GM23248 (cell line): ENCODE data around the gene CELSR1.

Experiments used
- EZH2 ChIP-seq: fragments of 200-600 bp; sonication (generic); IDR thresholded peaks from 2 replicates; pipeline ENCODE4 v1.6.1; 2018; ENCODE audit warnings: antibody characterized with exemption, mild to moderate bottlenecking; ENCODE audit not compliant: insufficient read depth, poor library complexity, severe bottlenecking
- EZH2phosphoT487 ChIP-seq: fragments of 200-600 bp; sonication (generic); IDR thresholded peaks from 2 replicates; pipeline ENCODE4 v1.6.1; 2018; ENCODE audit warnings: antibody characterized with exemption, moderate library complexity, mild to moderate bottlenecking, low read depth; ENCODE audit not compliant: insufficient read depth

DNA sequence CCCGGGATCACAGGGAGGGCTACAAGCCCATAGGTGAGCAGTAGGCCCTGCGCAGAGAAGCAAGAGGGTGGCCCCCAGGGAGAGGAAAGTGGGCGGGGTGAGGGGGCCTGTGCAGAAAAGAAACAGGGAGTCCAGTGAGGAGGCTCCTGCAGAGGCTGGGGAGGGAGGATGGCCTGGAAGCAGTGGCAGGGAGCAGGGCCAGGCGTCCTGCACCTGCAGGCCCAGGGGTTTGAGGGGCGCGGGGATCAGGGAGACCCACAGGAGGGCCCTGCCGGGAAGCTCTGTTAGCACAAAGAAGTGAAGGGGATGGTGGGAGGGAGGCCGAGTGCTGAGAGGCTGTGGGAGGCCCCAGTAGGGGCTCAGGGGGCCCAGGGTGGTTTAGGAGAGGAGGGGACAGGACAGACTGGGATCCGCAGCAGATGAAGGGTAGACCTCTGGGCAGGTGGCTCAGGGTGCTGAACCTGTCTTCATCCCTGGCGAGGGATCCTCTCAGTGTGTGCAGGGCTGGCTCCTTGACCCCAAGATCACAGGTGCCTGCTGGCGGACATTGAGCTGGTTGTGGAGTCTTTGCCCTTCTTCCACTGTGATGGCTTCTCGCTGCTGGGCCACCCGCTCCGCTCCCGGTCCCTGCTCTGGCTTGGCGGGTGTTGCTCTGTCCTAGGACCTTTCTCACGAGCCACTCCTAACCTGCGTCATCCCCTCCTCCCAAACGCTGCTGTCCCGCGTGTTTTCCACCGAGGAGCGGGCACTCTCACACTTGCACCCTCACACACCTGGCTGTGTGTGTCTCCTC, 31.8 kb upstream of the CELSR1 start:
- TF ChIP-seq EZH2phosphoT487 (no peak), EZH2 (no peak)
